Uterus (tissue), 2 donors: ENCODE results near the gene GRM1.

ENCODE experiments used
- POLR2A ChIP-seq, 2 donors: fragments of 450-650 bp; IDR thresholded peaks; one replicate each; pipeline ENCODE4 v1.6.1; 2016; ENCODE audit warnings: antibody characterized with exemption in 2 of 2, mild to moderate bottlenecking in 1 of 2, moderate library complexity in 1 of 2
- TF ChIP-seq, protein P1 (sequence below), 4 experiments: fragments of 200-600 bp in 2 of 4; fragments of 450-650 bp in 2 of 4; sonication (generic) in 2 of 4; IDR thresholded peaks; one replicate each; pipeline ENCODE4 v1.5.1; 2016 to 2019; ENCODE audit warnings: antibody characterized with exemption in 4 of 4, mild to moderate bottlenecking in 2 of 4, moderate library complexity in 1 of 4

DNA sequence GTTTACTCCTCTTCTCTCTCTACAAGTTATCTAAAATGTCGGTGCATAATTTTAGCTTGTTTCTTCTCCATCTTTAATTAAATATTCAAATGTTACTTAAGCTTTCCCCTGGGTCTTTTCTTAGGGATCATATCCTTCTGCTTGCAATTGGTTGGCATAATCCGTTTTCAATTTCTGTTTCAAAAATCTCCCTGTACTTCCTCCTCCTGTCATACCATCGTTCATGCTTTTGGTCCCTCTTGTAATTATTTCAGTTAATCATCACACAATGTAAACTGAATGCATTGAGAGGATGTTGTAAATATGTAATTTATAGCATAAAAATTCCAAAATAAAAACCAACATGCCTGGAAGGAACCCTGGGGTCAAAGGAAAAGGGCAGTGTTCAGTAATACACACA, 325.6 kb downstream of the GRM1 start:
- TF ChIP-seq, protein P1, sequence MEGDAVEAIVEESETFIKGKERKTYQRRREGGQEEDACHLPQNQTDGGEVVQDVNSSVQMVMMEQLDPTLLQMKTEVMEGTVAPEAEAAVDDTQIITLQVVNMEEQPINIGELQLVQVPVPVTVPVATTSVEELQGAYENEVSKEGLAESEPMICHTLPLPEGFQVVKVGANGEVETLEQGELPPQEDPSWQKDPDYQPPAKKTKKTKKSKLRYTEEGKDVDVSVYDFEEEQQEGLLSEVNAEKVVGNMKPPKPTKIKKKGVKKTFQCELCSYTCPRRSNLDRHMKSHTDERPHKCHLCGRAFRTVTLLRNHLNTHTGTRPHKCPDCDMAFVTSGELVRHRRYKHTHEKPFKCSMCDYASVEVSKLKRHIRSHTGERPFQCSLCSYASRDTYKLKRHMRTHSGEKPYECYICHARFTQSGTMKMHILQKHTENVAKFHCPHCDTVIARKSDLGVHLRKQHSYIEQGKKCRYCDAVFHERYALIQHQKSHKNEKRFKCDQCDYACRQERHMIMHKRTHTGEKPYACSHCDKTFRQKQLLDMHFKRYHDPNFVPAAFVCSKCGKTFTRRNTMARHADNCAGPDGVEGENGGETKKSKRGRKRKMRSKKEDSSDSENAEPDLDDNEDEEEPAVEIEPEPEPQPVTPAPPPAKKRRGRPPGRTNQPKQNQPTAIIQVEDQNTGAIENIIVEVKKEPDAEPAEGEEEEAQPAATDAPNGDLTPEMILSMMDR (IDR thresholded peaks at IDR 0.05), result no peak
- TF ChIP-seq POLR2A (IDR thresholded peaks at IDR 0.05), result no peak
